Measurements from ENCODE around the gene FBXL14.
"Not testable (repeated sequence)": the region's sequence is repeated elsewhere in the genome, so short reads cannot be mapped to it uniquely, and the experiment has no call there.

FBXL14 gene

GRCh38 chr12:1567852-1568251, 26.5 kb downstream of the FBXL14 start:
- no peak for DNase-seq

- DNase-seq: no peak
These were observed 27.8 kb downstream of the FBXL14 start for GRCh38 chr12:1566449-1567135.

GRCh38 chr12:1565172-1565571, 29.2 kb downstream of the FBXL14 start:
- no peak for DNase-seq

- no peak for DNase-seq
These were observed 30.3 kb downstream of the FBXL14 start for GRCh38 chr12:1564067-1564466.

- DNase-seq: no peak
These were observed 31.5 kb downstream of the FBXL14 start for GRCh38 chr12:1562813-1563407.

- no peak for DNase-seq
These were observed 33.7 kb downstream of the FBXL14 start for GRCh38 chr12:1560704-1561103.

GRCh38 chr12:1559676-1560091, 34.7 kb downstream of the FBXL14 start:
- DNase-seq: no peak

- DNase-seq: not testable (repeated sequence)
These were observed 36.3 kb downstream of the FBXL14 start for GRCh38 chr12:1558108-1558507.

GRCh38 chr12:1553987-1554982, 40.1 kb downstream of the FBXL14 start:
- DNase-seq: no peak

- DNase-seq: no peak
These were observed 40.8 kb downstream of the FBXL14 start for GRCh38 chr12:1553536-1553935.

GRCh38 chr12:1552911-1553491, 41.4 kb downstream of the FBXL14 start:
- DNase-seq: no peak

- DNase-seq: no peak
These were observed 42.2 kb downstream of the FBXL14 start for GRCh38 chr12:1552171-1552570.

GRCh38 chr12:1551496-1551895, 42.9 kb downstream of the FBXL14 start:
- DNase-seq: no peak

- DNase-seq: no peak
These were observed 47.3 kb downstream of the FBXL14 start for GRCh38 chr12:1546931-1547640.

- no peak for DNase-seq
These were observed 49.2 kb downstream of the FBXL14 start for GRCh38 chr12:1544996-1545700.

GRCh38 chr12:1542599-1542998, 51.8 kb downstream of the FBXL14 start:
- DNase-seq: no peak

- DNase-seq: no peak
These were observed 53.7 kb downstream of the FBXL14 start for GRCh38 chr12:1540690-1541089.

GRCh38 chr12:1539135-1539534, 55.2 kb downstream of the FBXL14 start:
- no peak for DNase-seq

GRCh38 chr12:1536817-1537216, 57.6 kb downstream of the FBXL14 start:
- DNase-seq: no peak

- no peak for DNase-seq
These were observed 59.6 kb downstream of the FBXL14 start for GRCh38 chr12:1534748-1535147.

GRCh38 chr12:1533602-1534304, 60.6 kb downstream of the FBXL14 start:
- no peak for DNase-seq
